Endometrium (tissue), 2 donors: ENCODE data around the gene BAAT.
"Not testable (repeated sequence)": the region's sequence is repeated elsewhere in the genome, so short reads cannot be mapped to it uniquely, and the experiment has no call there.

Experiments used
- FAIRE-seq: peaks from 2 replicates; lab custom pipeline; 2012; peaks lifted over from hg19 to GRCh38; lab: Jason Lieb, UNC
- donor health status: control.
- donor health status: control.

The BAAT gene

GRCh38 chr9:101359679-101360078 is 25.1 kb downstream of the BAAT start:
- no peak for FAIRE-seq

- no peak for FAIRE-seq
These were observed 28.2 kb downstream of the BAAT start for GRCh38 chr9:101356619-101357018.

- FAIRE-seq, result no peak
These were observed 29.8 kb downstream of the BAAT start for GRCh38 chr9:101354765-101355708.

- no peak for FAIRE-seq
These were observed 30.6 kb downstream of the BAAT start for GRCh38 chr9:101354143-101354764.

- no peak for FAIRE-seq
These were observed 31.1 kb downstream of the BAAT start for GRCh38 chr9:101353683-101354082.

GRCh38 chr9:101352892-101353463 is 31.8 kb downstream of the BAAT start:
- no peak for FAIRE-seq

- no peak for FAIRE-seq
These were observed 34.5 kb downstream of the BAAT start for GRCh38 chr9:101350285-101350684.

GRCh38 chr9:101342595-101342994 is 42.2 kb downstream of the BAAT start:
- no peak for FAIRE-seq

GRCh38 chr9:101341958-101342357 is 42.8 kb downstream of the BAAT start:
- no peak for FAIRE-seq

GRCh38 chr9:101337237-101337636 is 47.6 kb downstream of the BAAT start:
- no peak for FAIRE-seq

GRCh38 chr9:101336091-101336490 is 48.7 kb downstream of the BAAT start:
- no peak for FAIRE-seq

- no peak for FAIRE-seq
These were observed 50.7 kb downstream of the BAAT start for GRCh38 chr9:101333926-101334702.

- no peak for FAIRE-seq
These were observed 51.3 kb downstream of the BAAT start for GRCh38 chr9:101333490-101333889.

- no peak for FAIRE-seq
These were observed 52.4 kb downstream of the BAAT start for GRCh38 chr9:101332362-101332761.

- FAIRE-seq, result not testable (repeated sequence)
These were observed 57.3 kb downstream of the BAAT start for GRCh38 chr9:101327422-101327909.

- FAIRE-seq, result no peak
These were observed 58.3 kb downstream of the BAAT start for GRCh38 chr9:101326501-101326900.

- FAIRE-seq, result no peak
These were observed 58.8 kb downstream of the BAAT start for GRCh38 chr9:101326035-101326434.

GRCh38 chr9:101325053-101325452 is 59.8 kb downstream of the BAAT start:
- FAIRE-seq, result no peak

- no peak for FAIRE-seq
These were observed 60.5 kb downstream of the BAAT start for GRCh38 chr9:101324245-101324804.

GRCh38 chr9:101323129-101323528 is 61.7 kb downstream of the BAAT start:
- FAIRE-seq, result no peak

GRCh38 chr9:101317735-101318134 is 67.1 kb downstream of the BAAT start:
- FAIRE-seq, result no peak

GRCh38 chr9:101315112-101315450 is 69.7 kb downstream of the BAAT start:
- FAIRE-seq, result no peak
